OCI-LY7 (cell line): ENCODE results near the gene FCRLB. TPM values are rescaled to one million over a fixed set of nuclear protein-coding genes. Genes with fewer than 3 reads are reported as not detected.
"Not testable (repeated sequence)": the region's sequence is repeated elsewhere in the genome, so short reads cannot be mapped to it uniquely, and the experiment has no call there.

Experiments
- BruUV-seq: library from RNA; stranded (reverse); fragments of 400-500 nt; replicated peaks from 2 replicates; lab custom pipeline; 2021; lab: Mats Ljungman, UMichigan
- CTCF ChIA-PET: fragments of 300-600 bp; sonication (Branson Sonifier 250); formaldehyde crosslinking; loops from one replicate; lab custom pipeline; 2022; ENCODE audit warnings: antibody characterized with exemption; ENCODE audit not compliant: unreplicated experiment; lab: Charles Lee
- POLR2A ChIA-PET: fragments of 300-600 bp; sonication (Branson Sonifier 250); formaldehyde crosslinking; loops from one replicate; lab custom pipeline; 2022; ENCODE audit warnings: antibody characterized with exemption; lab: Charles Lee
- DNase-seq: peaks from one replicate; pipeline ENCODE4 v3.0.0-alpha.2; 2015; ENCODE audit warnings: low spot score
- H2AFZ ChIP-seq: fragments of 200-600 bp; sonication (generic), shearing (Covaris generic); 2 replicates; pipeline ENCODE4 v1.6.1; 2014; ENCODE audit warnings: mild to moderate bottlenecking, antibody characterized with exemption, low read length, moderate library complexity
- H3K27ac ChIP-seq: fragments of 200-600 bp; sonication (generic); 2 replicates; pipeline ENCODE4 v1.5.1; 2014; ENCODE audit warnings: mixed run types, low read depth, mild to moderate bottlenecking, moderate library complexity, low read length, inconsistent platforms; ENCODE audit not compliant: poor library complexity, severe bottlenecking
- H3K36me3 ChIP-seq: fragments of 200-600 bp; sonication (generic); 2 replicates; pipeline ENCODE4 v1.6.1; 2014; ENCODE audit warnings: mild to moderate bottlenecking, antibody characterized with exemption, low read length, moderate library complexity, mixed read lengths; ENCODE audit not compliant: insufficient read depth
- H3K4me1 ChIP-seq: fragments of 200-600 bp; sonication (generic); 2 replicates; pipeline ENCODE4 v1.5.1; 2014; ENCODE audit warnings: mild to moderate bottlenecking, low read length; ENCODE audit not compliant: insufficient read depth, poor library complexity, severe bottlenecking
- H3K4me2 ChIP-seq: fragments of 200-600 bp; sonication (generic); 2 replicates; pipeline ENCODE4 v1.6.1; 2014; ENCODE audit warnings: mild to moderate bottlenecking, low read length
- H3K4me3 ChIP-seq: fragments of 200-600 bp; sonication (generic); 2 replicates; pipeline ENCODE4 v1.5.1; 2014; ENCODE audit warnings: mild to moderate bottlenecking, low read depth, low read length; ENCODE audit not compliant: poor library complexity, severe bottlenecking
- H3K79me2 ChIP-seq: fragments of 200-600 bp; sonication (generic); 2 replicates; pipeline ENCODE4 v1.6.1; 2016; ENCODE audit warnings: low read depth, mild to moderate bottlenecking, low read length, moderate library complexity, mixed read lengths; ENCODE audit not compliant: insufficient read depth
- H3K9me2 ChIP-seq: fragments of 200-600 bp; sonication (generic); 2 replicates; pipeline ENCODE4 v1.6.1; 2016; ENCODE audit warnings: mild to moderate bottlenecking, low read length, mixed read lengths; ENCODE audit not compliant: insufficient read depth
- H3K9me3 ChIP-seq: fragments of 200-600 bp; sonication (generic); 2 replicates; pipeline ENCODE4 v1.6.1; 2014; ENCODE audit warnings: mild to moderate bottlenecking, mixed run types, low read length, mixed read lengths
- H4K20me1 ChIP-seq: fragments of 200-600 bp; sonication (generic); 2 replicates; pipeline ENCODE4 v1.6.1; 2014; ENCODE audit warnings: mild to moderate bottlenecking, antibody characterized with exemption, low read length, moderate library complexity, mixed read lengths; ENCODE audit not compliant: insufficient read depth
- EZH2phosphoT487 ChIP-seq: fragments of 200-600 bp; sonication (generic); IDR thresholded peaks from 2 replicates; pipeline ENCODE4 v1.6.1; 2018; ENCODE audit warnings: low read depth, borderline replicate concordance, mild to moderate bottlenecking, mixed run types, antibody characterized with exemption, low read length, moderate library complexity, mixed read lengths
- intact Hi-C: fragments of 100-400 bp; cut with micrococcal nuclease; formaldehyde crosslinking; loops from one replicate; pipeline ENCODE4 v1.10.0; 2022; ENCODE audit not compliant: unreplicated experiment
- total RNA-seq, 2 experiments: library from RNA; depleted of rRNA in 1 of 2; stranded (reverse); fragments of >200 nt in 1 of 2; shearing (Covaris generic) in 1 of 2; gene quantifications; 2 replicates each; pipeline ENCODE4 v1.2.3, GENCODE V29; 2014 to 2022
- TF ChIP-seq, protein P1 (sequence below): fragments of 200-600 bp; sonication (generic); conservative IDR thresholded peaks from 2 replicates; pipeline ENCODE4 v1.5.1; 2014; ENCODE audit warnings: mild to moderate bottlenecking, antibody characterized with exemption, low read length, moderate library complexity, mixed read lengths

Gene FCRLB
- total RNA-seq, 2 experiments from 2014 or later, result 2.6 to 3.8 TPM

DNA sequence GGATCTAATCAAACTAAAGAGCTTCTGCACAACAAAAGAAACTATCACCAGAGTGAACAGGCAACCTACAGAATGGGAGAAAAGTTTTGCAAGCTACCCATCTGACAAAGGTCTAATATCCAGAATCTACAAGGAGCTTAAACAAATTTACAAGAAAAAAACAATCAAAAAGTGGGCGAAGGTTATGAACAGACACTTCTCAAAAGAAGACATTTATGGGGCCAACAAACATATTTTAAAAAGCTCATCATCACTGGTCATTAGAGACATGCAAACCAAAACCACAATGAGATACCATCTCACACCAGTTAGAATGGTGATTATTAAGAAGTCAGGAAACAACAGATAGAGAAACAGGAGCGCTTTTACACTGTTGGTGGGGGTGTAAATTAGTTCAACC is 23.0 kb upstream of the FCRLB start:
- H3K4me2 ChIP-seq, CTCF ChIA-PET, intact Hi-C loops, H3K4me1 ChIP-seq, H3K79me2 ChIP-seq, H3K36me3 ChIP-seq, H2AFZ ChIP-seq, H4K20me1 ChIP-seq, H3K4me3 ChIP-seq, BruUV-seq, H3K27ac ChIP-seq, H3K9me2 ChIP-seq, DNase-seq, H3K9me3 ChIP-seq: not testable (repeated sequence)
- POLR2A ChIA-PET, result interaction anchor here (0.9 to 1.0 kb wide), 2 partner anchors 9 to 18 kb away, joined by 3 read pairs; no protein-coding TSS in a partner anchor

DNA sequence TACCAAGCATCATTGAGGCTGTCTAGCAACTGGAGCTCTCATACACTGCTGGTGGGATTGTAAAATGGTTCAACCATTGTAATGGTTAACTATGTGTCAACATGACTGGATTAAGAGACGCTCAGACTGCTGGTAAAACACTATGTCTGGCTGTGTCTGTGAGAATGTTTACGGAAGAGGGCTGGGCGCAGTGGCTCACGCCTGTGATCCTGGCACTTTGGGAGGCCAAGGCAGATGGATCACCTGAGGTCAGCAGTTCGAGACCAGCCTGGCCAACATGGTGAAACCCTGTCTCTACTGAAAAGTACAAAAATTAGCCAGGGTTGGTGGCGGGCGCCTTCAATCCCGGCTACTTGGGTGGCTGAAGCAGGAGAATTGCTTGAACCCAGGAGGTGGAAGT is 19.1 kb upstream of the FCRLB start:
- ChIA-PET POLR2A (interaction anchor here (0.6 to 1.1 kb wide), 4 partner anchors 13 to 1001 kb away, joined by 3 to 9 read pairs (median 3); no protein-coding TSS in a partner anchor), CTCF (interaction anchor here (1.2 kb wide), 1 partner anchor 35 kb away, joined by 6 read pairs; no protein-coding TSS in a partner anchor)
- Histone ChIP-seq H3K4me3 (no peak overlapping the region), H3K27ac (no peak overlapping the region), H3K4me2 (no peak overlapping the region), H3K4me1 (peaks cover 33% of the 10 kb centered on the region), H3K9me2 (no peaks in the 10 kb centered on the region), H3K9me3 (no peaks in the 10 kb centered on the region), H3K79me2 (peaks cover 13% of the 10 kb centered on the region), H4K20me1 (no peaks in the 10 kb centered on the region), H3K36me3 (no peaks in the 10 kb centered on the region), H2AFZ (no peak overlapping the region)
- BruUV-seq, result no TSS peak
- intact Hi-C loops, result no loop called here
- TF ChIP-seq EZH2phosphoT487, result no peak
- TF ChIP-seq, protein P1, sequence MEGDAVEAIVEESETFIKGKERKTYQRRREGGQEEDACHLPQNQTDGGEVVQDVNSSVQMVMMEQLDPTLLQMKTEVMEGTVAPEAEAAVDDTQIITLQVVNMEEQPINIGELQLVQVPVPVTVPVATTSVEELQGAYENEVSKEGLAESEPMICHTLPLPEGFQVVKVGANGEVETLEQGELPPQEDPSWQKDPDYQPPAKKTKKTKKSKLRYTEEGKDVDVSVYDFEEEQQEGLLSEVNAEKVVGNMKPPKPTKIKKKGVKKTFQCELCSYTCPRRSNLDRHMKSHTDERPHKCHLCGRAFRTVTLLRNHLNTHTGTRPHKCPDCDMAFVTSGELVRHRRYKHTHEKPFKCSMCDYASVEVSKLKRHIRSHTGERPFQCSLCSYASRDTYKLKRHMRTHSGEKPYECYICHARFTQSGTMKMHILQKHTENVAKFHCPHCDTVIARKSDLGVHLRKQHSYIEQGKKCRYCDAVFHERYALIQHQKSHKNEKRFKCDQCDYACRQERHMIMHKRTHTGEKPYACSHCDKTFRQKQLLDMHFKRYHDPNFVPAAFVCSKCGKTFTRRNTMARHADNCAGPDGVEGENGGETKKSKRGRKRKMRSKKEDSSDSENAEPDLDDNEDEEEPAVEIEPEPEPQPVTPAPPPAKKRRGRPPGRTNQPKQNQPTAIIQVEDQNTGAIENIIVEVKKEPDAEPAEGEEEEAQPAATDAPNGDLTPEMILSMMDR, result no peak
- no peak for DNase-seq

DNA sequence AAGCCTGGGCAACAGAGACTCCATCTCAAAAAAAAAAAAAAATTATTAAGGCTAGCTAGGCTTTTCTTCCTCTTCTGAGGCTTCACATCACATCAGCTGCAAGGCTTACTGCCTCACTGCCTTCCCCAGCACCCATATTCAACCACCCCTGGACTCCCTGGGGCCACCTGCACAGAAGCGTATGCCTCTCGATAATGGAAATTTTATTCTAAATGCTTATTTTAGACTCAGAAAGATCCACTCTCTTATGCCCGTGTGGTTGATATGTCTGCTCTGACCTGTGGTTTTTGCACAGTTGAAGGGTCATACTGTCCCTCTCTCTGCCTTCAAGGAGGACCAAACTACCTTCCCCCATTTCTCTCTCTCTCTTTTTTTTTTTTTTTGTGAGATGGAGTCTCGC is 15.8 kb upstream of the FCRLB start:
- Histone ChIP-seq H3K4me2 (peak overlapping the region; percentile 99), H3K9me2 (no peaks in the 10 kb centered on the region), H2AFZ (peak overlapping the region; percentile 71), H3K27ac (peak overlapping the region; percentile 96), H4K20me1 (peaks cover 12% of the 10 kb centered on the region), H3K36me3 (peaks cover 31% of the 10 kb centered on the region), H3K9me3 (no peaks in the 10 kb centered on the region), H3K79me2 (peaks cover 46% of the 10 kb centered on the region), H3K4me1 (peaks cover 43% of the 10 kb centered on the region), H3K4me3 (peak overlapping the region; percentile 80)
- intact Hi-C loops, result loop anchor here (5.0 kb wide), 2 partner anchors 58 to 792 kb away; partner anchors contain the start of gene UHMK1
- BruUV-seq, result no TSS peak
- TF ChIP-seq, protein P1, result no peak
- no peak for TF ChIP-seq EZH2phosphoT487
- POLR2A ChIA-PET, result interaction anchor here (0.6 to 5.8 kb wide), 8 partner anchors 9 to 56 kb away, joined by 3 to 64 read pairs (median 4); no protein-coding TSS in a partner anchor
- DNase-seq, result peak; percentile 92
- CTCF ChIA-PET, result no interaction called here
